ENCODE data around the gene NSF. TPM values are rescaled to one million over a fixed set of nuclear protein-coding genes. Genes with fewer than 3 reads are reported as not detected.
"Not testable (repeated sequence)": the region's sequence is repeated elsewhere in the genome, so short reads cannot be mapped to it uniquely, and the experiment has no call there.

Gene NSF
- total RNA-seq, 1 donor from 2014 or later = 47.9 TPM

- not testable (repeated sequence) for H3K9me3 Mint-ChIP-seq; H3K27me3 Mint-ChIP-seq (ENCODE audit: low read depth); H3K4me1 Mint-ChIP-seq; H3K27ac Mint-ChIP-seq (ENCODE audit: unreplicated experiment); H3K4me3 Mint-ChIP-seq; DNase-seq (ENCODE audit: low read depth, low spot score); H3K36me3 Mint-ChIP-seq (ENCODE audit: low read depth)
- TF ChIP-seq, protein P1, sequence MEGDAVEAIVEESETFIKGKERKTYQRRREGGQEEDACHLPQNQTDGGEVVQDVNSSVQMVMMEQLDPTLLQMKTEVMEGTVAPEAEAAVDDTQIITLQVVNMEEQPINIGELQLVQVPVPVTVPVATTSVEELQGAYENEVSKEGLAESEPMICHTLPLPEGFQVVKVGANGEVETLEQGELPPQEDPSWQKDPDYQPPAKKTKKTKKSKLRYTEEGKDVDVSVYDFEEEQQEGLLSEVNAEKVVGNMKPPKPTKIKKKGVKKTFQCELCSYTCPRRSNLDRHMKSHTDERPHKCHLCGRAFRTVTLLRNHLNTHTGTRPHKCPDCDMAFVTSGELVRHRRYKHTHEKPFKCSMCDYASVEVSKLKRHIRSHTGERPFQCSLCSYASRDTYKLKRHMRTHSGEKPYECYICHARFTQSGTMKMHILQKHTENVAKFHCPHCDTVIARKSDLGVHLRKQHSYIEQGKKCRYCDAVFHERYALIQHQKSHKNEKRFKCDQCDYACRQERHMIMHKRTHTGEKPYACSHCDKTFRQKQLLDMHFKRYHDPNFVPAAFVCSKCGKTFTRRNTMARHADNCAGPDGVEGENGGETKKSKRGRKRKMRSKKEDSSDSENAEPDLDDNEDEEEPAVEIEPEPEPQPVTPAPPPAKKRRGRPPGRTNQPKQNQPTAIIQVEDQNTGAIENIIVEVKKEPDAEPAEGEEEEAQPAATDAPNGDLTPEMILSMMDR (conservative IDR thresholded peaks at IDR 0.05) = peak; percentile 50
Observed at GRCh38 chr17:46641861-46642656, 51.6 kb downstream of the NSF start.

- not testable (repeated sequence) for H3K4me1 Mint-ChIP-seq; H3K27ac Mint-ChIP-seq (ENCODE audit: unreplicated experiment); DNase-seq (ENCODE audit: low read depth, low spot score); H3K27me3 Mint-ChIP-seq (ENCODE audit: low read depth); H3K9me3 Mint-ChIP-seq; H3K36me3 Mint-ChIP-seq (ENCODE audit: low read depth); H3K4me3 Mint-ChIP-seq
Observed at GRCh38 chr17:46647251-46647650, 56.8 kb downstream of the NSF start.

DNA sequence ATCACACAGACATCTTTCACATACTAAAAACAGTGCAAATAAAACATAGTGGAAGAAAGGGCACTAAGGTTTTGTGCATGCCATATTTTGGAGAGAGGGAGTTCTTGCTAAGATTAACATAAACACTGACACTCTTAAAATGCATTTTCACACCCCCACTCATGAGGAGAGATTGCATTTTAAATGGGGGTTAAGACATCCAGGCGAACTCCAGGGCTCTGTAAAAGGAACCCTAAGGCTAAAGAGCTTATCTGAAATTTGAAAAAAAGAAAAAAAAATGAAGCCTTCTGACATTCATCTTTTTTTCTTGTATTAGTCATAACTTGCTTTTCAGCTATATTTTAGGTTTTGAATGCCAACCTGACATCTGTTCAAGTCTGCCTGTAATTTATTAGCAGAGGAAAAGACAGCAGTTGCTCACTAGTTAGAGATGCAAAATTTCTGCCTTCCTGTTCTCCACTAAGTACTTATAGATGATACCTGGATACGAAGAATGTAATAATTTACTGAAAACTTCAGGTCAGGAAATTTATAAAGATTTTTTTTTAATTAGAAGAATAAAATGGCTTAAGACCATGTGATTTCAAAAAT is 57.3 kb downstream of the NSF start:
- not testable (repeated sequence) for H3K27me3 Mint-ChIP-seq (ENCODE audit: low read depth); H3K4me1 Mint-ChIP-seq; DNase-seq (ENCODE audit: low read depth, low spot score); H3K4me3 Mint-ChIP-seq; H3K27ac Mint-ChIP-seq (ENCODE audit: unreplicated experiment); H3K9me3 Mint-ChIP-seq; H3K36me3 Mint-ChIP-seq (ENCODE audit: low read depth)

DNA sequence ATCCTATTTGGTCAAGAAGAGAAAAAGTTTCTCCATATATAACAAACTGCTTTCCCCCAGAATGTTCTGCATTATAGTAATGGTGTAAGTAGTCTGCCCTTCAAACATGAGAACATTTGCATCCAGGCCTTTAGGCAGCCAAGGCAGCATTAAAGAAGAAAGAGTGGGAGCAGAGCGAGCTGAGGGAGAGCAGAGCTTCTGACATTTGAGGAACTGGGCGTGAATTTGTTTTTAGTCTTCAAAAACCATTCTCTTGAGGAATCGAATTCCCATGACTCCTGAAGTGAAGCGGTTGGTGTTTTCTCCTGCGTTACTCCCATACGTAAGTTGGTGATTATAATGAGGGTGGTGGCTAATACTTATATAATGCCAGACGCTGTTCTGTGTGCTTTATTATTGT is 58.8 kb downstream of the NSF start:
- not testable (repeated sequence) for DNase-seq (ENCODE audit: low read depth, low spot score); H3K36me3 Mint-ChIP-seq (ENCODE audit: low read depth); H3K27ac Mint-ChIP-seq (ENCODE audit: unreplicated experiment)

GRCh38 chr17:46652024-46652643 is 61.7 kb downstream of the NSF start:
- H3K4me1 Mint-ChIP-seq; H3K9me3 Mint-ChIP-seq; H3K27ac Mint-ChIP-seq (ENCODE audit: unreplicated experiment); H3K4me3 Mint-ChIP-seq; H3K27me3 Mint-ChIP-seq (ENCODE audit: low read depth); H3K36me3 Mint-ChIP-seq (ENCODE audit: low read depth); DNase-seq (ENCODE audit: low read depth, low spot score): not testable (repeated sequence)

More for the DNA sequence above, 58.8 kb downstream of the NSF start:
- not testable (repeated sequence) for H3K4me3 Mint-ChIP-seq; H3K27me3 Mint-ChIP-seq (ENCODE audit: low read depth); H3K4me1 Mint-ChIP-seq; H3K9me3 Mint-ChIP-seq

DNA sequence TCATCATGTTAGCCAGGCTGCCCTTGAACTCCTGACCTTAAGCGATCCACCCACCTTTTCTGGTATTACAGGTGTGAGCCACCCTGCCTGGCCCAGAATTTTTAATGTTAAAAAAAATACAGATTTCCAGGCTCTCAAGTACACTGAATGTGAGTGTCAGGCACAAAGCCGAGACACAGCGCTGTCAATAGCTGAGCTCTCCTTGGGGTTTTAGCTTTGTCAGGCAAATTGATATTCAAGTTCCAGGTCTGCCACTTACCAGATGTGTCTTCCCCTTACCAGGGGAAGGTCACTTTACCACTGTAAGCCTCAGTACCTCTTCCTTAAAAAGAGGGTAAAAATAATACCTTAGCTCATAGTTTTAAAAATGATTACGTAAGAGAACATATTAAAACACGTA is 67.8 kb downstream of the NSF start:
- not testable (repeated sequence) for H3K27me3 Mint-ChIP-seq (ENCODE audit: low read depth); H3K27ac Mint-ChIP-seq (ENCODE audit: unreplicated experiment); DNase-seq (ENCODE audit: low read depth, low spot score); H3K4me3 Mint-ChIP-seq; H3K36me3 Mint-ChIP-seq (ENCODE audit: low read depth); H3K9me3 Mint-ChIP-seq; H3K4me1 Mint-ChIP-seq

DNA sequence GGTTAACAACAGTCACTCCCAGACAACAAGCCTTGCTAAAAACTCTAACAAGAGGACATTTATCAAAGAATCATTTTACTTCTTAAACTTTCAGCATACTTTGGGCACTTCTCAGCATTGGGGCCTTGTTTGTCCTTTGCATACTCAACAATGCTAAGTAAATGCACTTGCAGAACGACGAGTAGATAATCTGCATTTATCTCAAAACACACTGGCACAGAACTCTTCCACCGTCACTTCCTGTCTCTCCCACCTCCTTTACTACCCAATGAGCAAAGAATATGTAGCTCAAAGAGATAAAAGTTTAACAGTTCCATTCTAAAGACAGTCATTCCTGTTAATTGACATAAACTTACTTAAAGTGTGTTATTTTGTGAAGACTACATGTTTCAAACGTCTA is 69.2 kb downstream of the NSF start:
- H3K36me3 Mint-ChIP-seq (ENCODE audit: low read depth); H3K4me1 Mint-ChIP-seq; DNase-seq (ENCODE audit: low read depth, low spot score); H3K9me3 Mint-ChIP-seq; H3K4me3 Mint-ChIP-seq; H3K27me3 Mint-ChIP-seq (ENCODE audit: low read depth); H3K27ac Mint-ChIP-seq (ENCODE audit: unreplicated experiment): not testable (repeated sequence)

- H3K27ac Mint-ChIP-seq (ENCODE audit: unreplicated experiment); H3K36me3 Mint-ChIP-seq (ENCODE audit: low read depth); H3K4me3 Mint-ChIP-seq; DNase-seq (ENCODE audit: low read depth, low spot score); H3K4me1 Mint-ChIP-seq; H3K27me3 Mint-ChIP-seq (ENCODE audit: low read depth); H3K9me3 Mint-ChIP-seq: not testable (repeated sequence)
Observed at GRCh38 chr17:46663123-46663522, 72.7 kb downstream of the NSF start.

DNA sequence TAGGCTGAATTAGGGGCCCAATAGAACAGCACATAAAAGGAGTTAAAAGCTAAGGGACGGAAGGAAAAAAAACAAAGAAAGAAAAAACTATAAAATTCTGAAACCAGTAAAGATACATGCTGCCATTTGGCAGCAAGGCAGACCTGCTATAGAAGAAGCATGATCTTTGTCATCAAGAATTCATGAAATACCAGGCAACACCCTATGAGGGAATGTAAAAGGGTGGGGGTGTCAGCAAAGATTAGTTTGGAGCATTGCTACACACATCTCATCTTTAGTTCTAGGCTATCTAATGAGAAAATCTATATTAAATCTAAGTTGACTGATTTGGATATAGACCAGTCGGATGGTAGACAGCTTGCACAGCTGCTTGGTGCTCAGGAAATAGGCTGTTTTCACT is 73.1 kb downstream of the NSF start:
- DNase-seq (ENCODE audit: low read depth, low spot score); H3K9me3 Mint-ChIP-seq; H3K27me3 Mint-ChIP-seq (ENCODE audit: low read depth); H3K27ac Mint-ChIP-seq (ENCODE audit: unreplicated experiment); H3K4me1 Mint-ChIP-seq; H3K36me3 Mint-ChIP-seq (ENCODE audit: low read depth); H3K4me3 Mint-ChIP-seq: not testable (repeated sequence)

DNA sequence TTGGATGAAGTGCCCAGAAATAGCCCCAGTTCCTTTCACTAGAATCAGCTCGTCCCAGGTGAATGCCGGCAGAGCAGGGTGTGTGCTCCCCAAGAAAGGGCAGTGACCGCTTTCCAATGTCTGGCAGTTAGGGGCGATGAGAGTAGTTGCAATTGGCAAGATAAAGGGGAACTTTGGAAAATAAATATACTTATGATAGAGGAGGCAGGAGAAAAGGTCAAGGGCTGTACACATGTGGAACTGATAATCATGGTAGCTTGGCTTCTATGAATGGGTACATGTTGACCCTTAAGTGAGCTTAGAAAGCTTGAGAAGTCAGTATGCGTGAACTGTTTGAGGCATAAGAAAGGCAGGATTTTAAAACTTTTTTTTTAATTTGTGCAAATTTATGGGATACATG is 75.5 kb downstream of the NSF start:
- not testable (repeated sequence) for H3K4me1 Mint-ChIP-seq; H3K9me3 Mint-ChIP-seq; H3K27ac Mint-ChIP-seq (ENCODE audit: unreplicated experiment); H3K4me3 Mint-ChIP-seq; H3K36me3 Mint-ChIP-seq (ENCODE audit: low read depth); DNase-seq (ENCODE audit: low read depth, low spot score); H3K27me3 Mint-ChIP-seq (ENCODE audit: low read depth)

DNA sequence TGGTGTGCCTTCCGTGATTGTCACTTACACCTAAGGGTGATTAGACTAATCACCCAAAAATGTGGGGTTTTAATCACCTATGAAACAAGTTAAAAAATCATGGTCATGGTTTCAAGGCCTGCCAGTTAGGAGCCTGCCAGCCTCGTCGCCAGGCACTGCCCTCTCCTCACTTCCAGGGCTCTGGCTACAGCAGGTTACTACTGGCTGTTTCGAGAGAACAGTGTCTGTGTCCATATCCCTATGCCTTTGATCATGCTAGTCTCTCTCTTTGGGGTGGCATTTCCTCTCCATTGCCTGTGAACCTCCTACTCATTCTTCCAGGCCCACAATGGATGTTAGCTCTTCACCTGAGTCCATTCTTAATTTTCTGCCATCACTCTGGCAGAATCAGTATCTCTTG is 80.3 kb downstream of the NSF start:
- not testable (repeated sequence) for H3K36me3 Mint-ChIP-seq (ENCODE audit: low read depth); H3K27me3 Mint-ChIP-seq (ENCODE audit: low read depth); H3K27ac Mint-ChIP-seq (ENCODE audit: unreplicated experiment); H3K4me1 Mint-ChIP-seq; H3K9me3 Mint-ChIP-seq; H3K4me3 Mint-ChIP-seq; DNase-seq (ENCODE audit: low read depth, low spot score)

DNA sequence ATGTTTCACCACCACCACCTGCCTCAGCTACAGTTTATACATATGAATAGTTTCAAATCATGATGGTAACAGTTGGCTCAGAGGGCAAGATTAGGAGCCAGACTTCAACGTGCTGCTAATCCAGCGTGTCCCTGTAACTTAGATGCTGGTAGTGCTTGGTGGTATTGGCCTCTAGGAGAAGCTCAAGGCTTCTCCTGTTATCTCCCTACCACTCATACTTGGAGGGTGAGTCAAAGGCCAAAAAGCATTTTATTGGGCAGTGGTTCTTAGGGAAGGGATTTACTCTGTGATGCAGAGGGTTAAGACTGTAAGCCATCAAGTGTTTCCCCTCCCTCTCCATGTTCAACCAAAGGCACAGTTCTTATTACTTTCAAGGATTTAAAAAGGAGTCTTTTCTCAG is 82.3 kb downstream of the NSF start:
- H3K27me3 Mint-ChIP-seq (ENCODE audit: low read depth); H3K27ac Mint-ChIP-seq (ENCODE audit: unreplicated experiment); H3K9me3 Mint-ChIP-seq; H3K4me3 Mint-ChIP-seq; H3K4me1 Mint-ChIP-seq; H3K36me3 Mint-ChIP-seq (ENCODE audit: low read depth); DNase-seq (ENCODE audit: low read depth, low spot score): not testable (repeated sequence)

DNA sequence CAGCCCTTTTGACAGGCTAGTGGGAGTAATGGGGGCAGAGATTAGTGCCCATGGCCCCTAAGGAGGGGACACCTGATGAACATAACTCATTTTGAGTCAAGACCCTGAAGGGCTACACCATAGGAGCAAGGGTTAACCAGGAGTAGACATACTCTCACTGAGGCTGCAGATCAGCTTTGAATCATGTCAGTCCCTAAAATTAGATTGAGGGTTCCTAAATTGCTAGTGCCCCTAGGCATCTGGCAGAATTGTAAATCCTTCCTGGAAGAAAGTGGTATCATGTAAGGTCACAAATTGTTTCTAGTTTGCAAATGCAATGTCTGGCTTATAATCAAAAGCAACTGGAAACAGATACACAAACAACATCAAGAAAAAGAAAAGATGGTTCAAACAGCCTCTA is 87.3 kb downstream of the NSF start:
- H3K9me3 Mint-ChIP-seq; H3K27ac Mint-ChIP-seq (ENCODE audit: unreplicated experiment); H3K36me3 Mint-ChIP-seq (ENCODE audit: low read depth); H3K4me1 Mint-ChIP-seq; DNase-seq (ENCODE audit: low read depth, low spot score); H3K4me3 Mint-ChIP-seq; H3K27me3 Mint-ChIP-seq (ENCODE audit: low read depth): not testable (repeated sequence)

All from neural crest cell (in vitro differentiated cells).